ENCODE data around the gene THADA. TPM values are rescaled to one million over a fixed set of nuclear protein-coding genes. Genes with fewer than 3 reads are reported as not detected.

THADA gene
- total RNA-seq, 1 donor from 2014 or later: 32.9 TPM

DNA sequence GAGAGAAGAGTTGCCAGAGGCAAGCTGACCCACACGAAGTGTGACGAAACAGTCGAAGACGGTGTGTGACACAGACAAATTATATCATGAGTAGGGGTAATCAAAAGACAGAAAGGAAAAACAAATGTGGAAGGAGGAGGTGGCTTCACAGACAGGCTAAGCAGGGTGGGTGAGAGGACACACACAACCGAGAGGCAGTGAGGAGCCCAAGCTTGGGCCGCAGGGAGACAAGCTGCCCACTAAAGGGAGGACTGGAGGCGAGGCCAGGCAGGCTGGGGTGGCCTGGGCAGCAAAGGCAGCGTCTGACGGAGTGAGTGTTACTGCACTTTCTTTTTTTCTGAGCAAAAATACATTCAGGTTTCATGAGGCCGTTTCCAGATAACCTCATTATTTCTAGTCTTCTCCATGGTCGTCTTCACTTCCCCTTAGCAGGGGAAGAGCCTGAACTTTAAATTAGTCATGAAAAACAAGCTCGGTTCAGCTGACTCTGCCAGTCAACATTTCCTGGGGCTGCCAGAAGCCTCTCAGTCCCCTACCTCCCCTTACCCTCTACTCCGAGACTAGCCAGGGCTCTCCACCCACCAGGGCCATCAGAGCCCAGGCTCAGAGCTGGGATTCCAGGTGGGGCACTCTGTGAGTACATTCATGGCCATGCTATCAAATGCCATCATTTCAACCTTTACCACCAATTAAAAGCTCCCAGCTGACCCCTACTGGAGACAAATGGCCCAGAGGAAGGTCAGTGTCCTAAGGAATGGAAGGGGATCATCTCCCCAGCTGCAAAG is 355.7 kb downstream of the THADA start:
- Histone ChIP-seq H3K27me3 (no peaks in the 10 kb centered on the region), H3K36me3 (no peaks in the 10 kb centered on the region), H3K27ac (peak overlapping the region; percentile 49), H3K4me1 (peaks cover 10% of the 10 kb centered on the region), H3K4me3 (no peak overlapping the region), H3K9me3 (no peaks in the 10 kb centered on the region)
- intact Hi-C loops (cut with DNase I): loop anchor here (10.0 kb wide), 1 partner anchor 245 kb away; no protein-coding TSS in a partner anchor
- ATAC-seq: peak; percentile 38
- DNase-seq: no peak
- TF ChIP-seq, protein P1, sequence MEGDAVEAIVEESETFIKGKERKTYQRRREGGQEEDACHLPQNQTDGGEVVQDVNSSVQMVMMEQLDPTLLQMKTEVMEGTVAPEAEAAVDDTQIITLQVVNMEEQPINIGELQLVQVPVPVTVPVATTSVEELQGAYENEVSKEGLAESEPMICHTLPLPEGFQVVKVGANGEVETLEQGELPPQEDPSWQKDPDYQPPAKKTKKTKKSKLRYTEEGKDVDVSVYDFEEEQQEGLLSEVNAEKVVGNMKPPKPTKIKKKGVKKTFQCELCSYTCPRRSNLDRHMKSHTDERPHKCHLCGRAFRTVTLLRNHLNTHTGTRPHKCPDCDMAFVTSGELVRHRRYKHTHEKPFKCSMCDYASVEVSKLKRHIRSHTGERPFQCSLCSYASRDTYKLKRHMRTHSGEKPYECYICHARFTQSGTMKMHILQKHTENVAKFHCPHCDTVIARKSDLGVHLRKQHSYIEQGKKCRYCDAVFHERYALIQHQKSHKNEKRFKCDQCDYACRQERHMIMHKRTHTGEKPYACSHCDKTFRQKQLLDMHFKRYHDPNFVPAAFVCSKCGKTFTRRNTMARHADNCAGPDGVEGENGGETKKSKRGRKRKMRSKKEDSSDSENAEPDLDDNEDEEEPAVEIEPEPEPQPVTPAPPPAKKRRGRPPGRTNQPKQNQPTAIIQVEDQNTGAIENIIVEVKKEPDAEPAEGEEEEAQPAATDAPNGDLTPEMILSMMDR (IDR thresholded peaks at IDR 0.05): no peak

DNA sequence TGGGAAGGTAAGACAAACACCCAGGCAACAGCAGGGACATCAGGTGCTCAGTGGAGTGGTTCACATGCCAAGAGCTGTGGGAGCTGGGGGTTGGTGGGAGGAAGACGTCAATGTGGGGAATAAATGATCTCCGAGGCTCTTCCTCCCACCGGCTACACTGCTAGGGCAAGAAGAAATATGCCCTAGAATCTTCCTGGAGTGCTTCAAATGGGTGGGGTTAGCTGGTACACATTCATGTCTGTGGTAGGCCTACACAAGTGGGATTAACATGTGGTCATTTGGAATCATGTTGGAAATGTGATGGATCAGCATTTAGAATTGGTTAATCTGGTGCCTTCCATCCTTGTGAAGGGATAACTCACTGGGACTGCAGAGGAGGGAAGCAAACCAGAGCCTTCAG is 357.0 kb downstream of the THADA start:
- Histone ChIP-seq H3K4me1 (peaks cover 10% of the 10 kb centered on the region), H3K4me3 (no peak overlapping the region), H3K36me3 (no peaks in the 10 kb centered on the region), H3K27ac (no peak overlapping the region), H3K9me3 (no peaks in the 10 kb centered on the region), H3K27me3 (no peaks in the 10 kb centered on the region)
- DNase-seq: no peak
- intact Hi-C loops (cut with DNase I): loop anchor here (10.0 kb wide), 1 partner anchor 246 kb away; no protein-coding TSS in a partner anchor
- no peak for ATAC-seq
- TF ChIP-seq, protein P1 (IDR thresholded peaks at IDR 0.05): no peak

DNA sequence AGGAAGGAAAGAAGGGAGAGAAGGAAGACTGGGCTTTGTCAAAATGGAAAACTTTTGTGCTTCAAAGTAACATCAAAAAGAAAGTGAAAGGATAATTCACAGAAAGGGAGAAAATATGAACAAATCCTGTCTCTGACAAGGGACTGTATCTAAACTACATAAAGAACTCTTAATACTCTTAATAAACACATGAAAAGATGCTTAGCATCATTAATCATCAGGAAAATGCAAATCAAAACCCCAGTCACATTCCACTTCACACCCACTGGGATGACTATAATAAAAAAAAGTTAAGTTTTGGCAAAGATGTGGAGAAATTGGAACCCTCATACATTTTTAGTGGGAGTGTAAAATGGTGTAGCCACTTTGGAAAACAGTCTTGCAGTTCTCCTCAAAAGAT is 357.7 kb downstream of the THADA start:
- TF ChIP-seq, protein P1 (IDR thresholded peaks at IDR 0.05): no peak
- H3K4me1 ChIP-seq: peaks cover 10% of the 10 kb centered on the region
- DNase-seq (no peak), ATAC-seq (no peak)
- no peaks in the 10 kb centered on the region for H3K36me3 ChIP-seq
- no peaks in the 10 kb centered on the region for H3K9me3 ChIP-seq
- no peak overlapping the region for H3K27ac ChIP-seq
- intact Hi-C loops (cut with DNase I): loop anchor here (10.0 kb wide), 1 partner anchor 247 kb away; no protein-coding TSS in a partner anchor
- no peak overlapping the region for H3K4me3 ChIP-seq
- H3K27me3 ChIP-seq: no peaks in the 10 kb centered on the region

DNA sequence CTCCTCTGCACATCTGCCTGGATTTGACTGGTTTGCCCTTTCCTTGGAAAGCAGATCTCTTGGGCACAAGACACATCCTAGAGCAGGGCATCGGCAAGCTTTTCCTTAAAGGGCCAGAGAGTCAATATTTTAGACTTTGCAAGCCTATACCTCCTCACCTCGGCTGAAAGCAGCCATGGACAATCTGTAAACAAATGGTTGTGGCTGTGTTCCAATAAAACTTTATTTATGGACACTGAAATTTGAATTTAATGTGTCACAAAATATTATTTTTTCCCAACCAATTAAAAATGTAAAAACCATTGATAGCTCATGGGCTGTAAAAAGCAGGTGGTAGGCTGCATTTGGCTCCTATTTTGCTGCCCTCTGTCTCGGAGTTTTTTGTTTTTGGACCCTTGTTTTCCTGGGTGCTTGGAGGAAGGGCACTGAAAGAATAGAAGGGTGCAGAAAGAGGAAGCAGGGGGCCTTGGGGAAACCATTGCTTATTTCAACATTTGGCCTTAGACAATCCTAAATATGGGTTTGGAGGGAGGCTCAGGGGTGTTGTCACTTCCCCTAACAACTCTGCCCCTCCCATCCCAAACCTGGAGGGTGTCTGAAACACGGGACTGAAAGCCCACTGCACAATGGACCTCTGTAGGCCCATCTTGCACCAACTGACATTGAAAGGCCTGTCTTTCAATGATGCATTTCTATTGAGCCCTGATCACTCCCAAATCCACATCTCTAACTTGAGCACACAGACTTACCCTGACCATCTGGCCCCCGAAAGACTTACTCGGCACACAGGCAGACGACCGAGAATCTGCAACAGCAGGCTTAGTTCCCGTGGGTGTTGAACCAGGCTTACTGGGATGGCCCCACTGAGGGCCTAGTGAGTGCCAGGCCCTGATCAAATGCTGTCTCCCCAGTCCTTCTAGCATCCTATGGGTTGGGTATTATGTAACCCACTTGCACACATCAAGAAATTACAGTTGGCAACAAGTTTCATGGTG is 362.3 kb downstream of the THADA start:
- Histone ChIP-seq H3K9me3 (no peaks in the 10 kb centered on the region), H3K27ac (no peak overlapping the region), H3K4me3 (no peak overlapping the region), H3K4me1 (peaks cover 9% of the 10 kb centered on the region), H3K36me3 (peaks cover 11% of the 10 kb centered on the region), H3K27me3 (no peaks in the 10 kb centered on the region)
- intact Hi-C loops (cut with DNase I): loop anchor here (10.0 kb wide), 1 partner anchor 251 kb away; no protein-coding TSS in a partner anchor
- no peak for DNase-seq
- peak; percentile 62 for ATAC-seq
- TF ChIP-seq, protein P1 (IDR thresholded peaks at IDR 0.05): no peak

DNA sequence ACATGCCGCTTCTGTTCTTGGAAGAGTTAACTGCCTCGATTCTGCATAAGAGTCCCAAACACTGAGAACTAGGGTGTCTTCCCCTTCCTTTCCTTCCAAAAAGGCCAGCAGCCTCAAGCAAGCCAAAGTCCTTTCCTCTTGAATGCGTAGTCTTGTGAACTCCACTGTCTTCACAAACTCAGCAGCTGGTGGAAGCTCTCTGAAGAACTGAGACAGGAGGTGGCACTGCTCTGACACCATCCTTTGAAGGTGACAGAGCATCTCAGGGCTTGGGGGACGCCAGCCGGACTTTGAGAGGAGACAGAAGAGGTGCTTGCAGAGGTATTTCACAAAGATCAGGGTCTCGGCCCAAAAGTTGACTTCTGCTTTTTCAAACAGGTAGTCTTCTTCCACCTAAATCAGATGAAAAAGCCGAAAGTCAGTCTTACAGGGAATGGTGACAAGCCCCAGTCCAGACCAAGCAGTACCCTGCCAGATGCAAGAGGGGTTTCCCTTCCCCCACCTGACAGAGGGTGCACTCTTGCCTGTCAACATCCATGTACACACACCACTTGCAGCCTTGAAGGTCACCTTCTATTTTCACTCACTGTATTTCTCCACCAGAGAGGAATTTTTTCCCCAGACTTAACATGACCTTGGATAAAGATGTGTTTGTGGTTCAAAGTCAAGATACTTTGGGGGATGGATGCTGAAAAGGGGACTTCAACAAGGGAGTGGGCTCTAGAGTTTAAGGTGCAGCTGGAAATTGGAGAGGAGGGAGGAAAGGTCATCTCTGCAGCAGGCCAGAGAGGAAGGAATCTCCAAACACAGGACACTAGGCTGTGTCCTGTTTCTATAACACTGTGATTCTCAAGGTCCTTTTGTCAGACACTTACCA is 364.6 kb downstream of the THADA start:
- TF ChIP-seq, protein P1 (IDR thresholded peaks at IDR 0.05): no peak
- H3K36me3 ChIP-seq: peaks cover 11% of the 10 kb centered on the region
- peaks cover 20% of the 10 kb centered on the region for H3K4me1 ChIP-seq
- no peaks in the 10 kb centered on the region for H3K27me3 ChIP-seq
- H3K27ac ChIP-seq: no peak overlapping the region
- H3K9me3 ChIP-seq: no peaks in the 10 kb centered on the region
- no peak overlapping the region for H3K4me3 ChIP-seq
- ATAC-seq (no peak), DNase-seq (peak; percentile 30)
- intact Hi-C loops (cut with DNase I): loop anchor here (10.0 kb wide), 1 partner anchor 254 kb away; no protein-coding TSS in a partner anchor
